Gastroesophageal sphincter (tissue), 4 donors: ENCODE measurements around the gene CNEP1R1. TPM values are rescaled to one million over a fixed set of nuclear protein-coding genes. Genes with fewer than 3 reads are reported as not detected.

Experiments
- ATAC-seq: fragments of 150-250 bp; one replicate; pipeline ENCODE4 v1.9.1; 2016; ENCODE audit warnings: mild to moderate bottlenecking, moderate library complexity
- H3K27ac ChIP-seq, 4 donors: fragments of 200-600 bp; sonication (generic) in 3 of 4; 1 replicate in 3 of 4; 2 replicates in 1 of 4; pipeline ENCODE4 v1.5.1; 2016 to 2019
- H3K27me3 ChIP-seq: fragments of 200-600 bp; sonication (generic); one replicate; pipeline ENCODE4 v1.5.1; 2019
- H3K36me3 ChIP-seq, 2 donors: fragments of 200-600 bp; sonication (generic); one replicate each; pipeline ENCODE4 v1.5.1; 2019; ENCODE audit warnings: control low read depth in 1 of 2
- H3K4me1 ChIP-seq, 3 donors: fragments of 200-600 bp; sonication (generic); 1 replicate in 2 of 3; 2 replicates in 1 of 3; pipeline ENCODE4 v1.5.1; 2016 to 2019; ENCODE audit warnings: control low read depth in 2 of 3
- H3K4me3 ChIP-seq, 2 donors: fragments of 200-600 bp; sonication (generic); one replicate each; pipeline ENCODE4 v1.5.1; 2019; ENCODE audit warnings: mild to moderate bottlenecking in 1 of 2, moderate library complexity in 1 of 2
- H3K9me3 ChIP-seq, 3 donors: fragments of 200-600 bp; sonication (generic); one replicate each; pipeline ENCODE4 v1.5.1; 2017 to 2019; ENCODE audit warnings: control low read depth in 2 of 3
- CTCF ChIP-seq, 4 experiments: fragments of 200-600 bp in 2 of 4; fragments of 450-650 bp in 2 of 4; sonication (generic) in 1 of 4; IDR thresholded peaks; one replicate each; pipeline ENCODE4 v1.5.1; 2017 to 2019; ENCODE audit warnings: antibody characterized with exemption in 4 of 4, mild to moderate bottlenecking in 2 of 4, moderate library complexity in 2 of 4
- EP300 ChIP-seq: sonication (generic); formaldehyde crosslinking; IDR thresholded peaks from one replicate; pipeline ENCODE4 v1.6.1; 2017; ENCODE audit warnings: antibody characterized with exemption, mild to moderate bottlenecking
- POLR2A ChIP-seq, 2 donors: fragments of 450-650 bp; IDR thresholded peaks; one replicate each; pipeline ENCODE4 v1.6.1; 2017; ENCODE audit warnings: antibody characterized with exemption in 2 of 2, mild to moderate bottlenecking in 2 of 2, moderate library complexity in 1 of 2
- POLR2AphosphoS5 ChIP-seq: sonication (generic); formaldehyde crosslinking; IDR thresholded peaks from one replicate; pipeline ENCODE4 v1.6.1; 2017; ENCODE audit warnings: antibody characterized with exemption
- WGBS, 2 donors: methylation state at CpG; one replicate each; pipeline ENCODE4 v1.1.5; 2018; ENCODE audit warnings: low coverage in 1 of 2; 5-methylcytosine and 5-hydroxymethylcytosine counted together
- total RNA-seq, 4 donors: library from RNA; depleted of rRNA; stranded (reverse); fragments of >200 nt; gene quantifications; one replicate each; pipeline ENCODE4 v1.1.0, GENCODE V29; 2016

Gene CNEP1R1
- total RNA-seq, 4 donors from 2014 or later = 11.6 to 21.8 (median 15.5) TPM

- Histone ChIP-seq H3K36me3 (peaks cover 0 to 42% of the 10 kb centered on the region in 2 donors), H3K4me3 (no peak overlapping the region), H3K27ac (peak overlapping the region in 1 of 4 donors; percentile 23), H3K27me3 (no peaks in the 10 kb centered on the region), H3K9me3 (no peaks in the 10 kb centered on the region), H3K4me1 (no peaks in the 10 kb centered on the region)
- TF ChIP-seq EP300 = no peak
- ATAC-seq = no peak
- WGBS, 2 donors = 67 to 89% methylated on average over 4 of the region's 4 CpGs
These were observed 13.3 kb downstream of the CNEP1R1 start for GRCh38 chr16:50038286-50038685.

- Histone ChIP-seq H3K4me3 (no peak overlapping the region), H3K27me3 (no peaks in the 10 kb centered on the region), H3K27ac (no peak overlapping the region), H3K36me3 (peaks cover 0 to 35% of the 10 kb centered on the region in 2 donors), H3K4me1 (no peaks in the 10 kb centered on the region), H3K9me3 (no peaks in the 10 kb centered on the region)
- WGBS, 2 donors = 48 to 65% methylated on average over 4 to 5 of the region's 5 CpGs
- no peak for TF ChIP-seq EP300
- ATAC-seq = peak; percentile 55
These were observed 13.9 kb downstream of the CNEP1R1 start for GRCh38 chr16:50038756-50039529.

- 40 to 63% methylated on average over 1 to 8 of the region's 8 CpGs for WGBS, 2 donors
- Histone ChIP-seq H3K27ac (no peak overlapping the region), H3K9me3 (no peaks in the 10 kb centered on the region), H3K4me3 (no peak overlapping the region), H3K4me1 (no peaks in the 10 kb centered on the region), H3K36me3 (peaks cover 0 to 24% of the 10 kb centered on the region in 2 donors), H3K27me3 (peaks cover 11% of the 10 kb centered on the region)
- no peak for ATAC-seq
- TF ChIP-seq POLR2A (IDR thresholded peaks at IDR 0.05) = no peak
- no peak for TF ChIP-seq POLR2AphosphoS5
- TF ChIP-seq EP300 = no peak
- TF ChIP-seq CTCF (IDR thresholded peaks at IDR 0.05) = no peak
These were observed 15.0 kb downstream of the CNEP1R1 start for GRCh38 chr16:50040018-50040417.

- 33 to 60% methylated on average over 1 of the region's 1 CpG for WGBS, 2 donors
- Histone ChIP-seq H3K4me1 (no peaks in the 10 kb centered on the region), H3K4me3 (no peak overlapping the region), H3K27me3 (peaks cover 11% of the 10 kb centered on the region), H3K27ac (no peak overlapping the region), H3K9me3 (no peaks in the 10 kb centered on the region), H3K36me3 (peaks cover 0 to 18% of the 10 kb centered on the region in 2 donors)
- ATAC-seq = no peak
- TF ChIP-seq POLR2A (IDR thresholded peaks at IDR 0.05) (no peak), CTCF (IDR thresholded peaks at IDR 0.05) (no peak), POLR2AphosphoS5 (no peak), EP300 (no peak)
These were observed 15.7 kb downstream of the CNEP1R1 start for GRCh38 chr16:50040710-50041109.

- Histone ChIP-seq H3K27me3 (peaks cover 21% of the 10 kb centered on the region), H3K27ac (no peak overlapping the region), H3K4me3 (no peak overlapping the region), H3K4me1 (no peaks in the 10 kb centered on the region), H3K36me3 (no peaks in the 10 kb centered on the region), H3K9me3 (no peaks in the 10 kb centered on the region)
- 75 to 76% methylated on average over 3 to 5 of the region's 5 CpGs for WGBS, 2 donors
- TF ChIP-seq CTCF (IDR thresholded peaks at IDR 0.05) (no peak), POLR2A (IDR thresholded peaks at IDR 0.05) (no peak), EP300 (no peak), POLR2AphosphoS5 (no peak)
- no peak for ATAC-seq
These were observed 18.3 kb downstream of the CNEP1R1 start for GRCh38 chr16:50043358-50043757.

- Histone ChIP-seq H3K27me3 (peaks cover 21% of the 10 kb centered on the region), H3K4me3 (no peak overlapping the region), H3K27ac (no peak overlapping the region), H3K9me3 (no peaks in the 10 kb centered on the region), H3K36me3 (no peaks in the 10 kb centered on the region), H3K4me1 (no peaks in the 10 kb centered on the region)
- TF ChIP-seq EP300 = no peak
- no peak for TF ChIP-seq POLR2A (IDR thresholded peaks at IDR 0.05)
- no peak for TF ChIP-seq CTCF (IDR thresholded peaks at IDR 0.05)
- TF ChIP-seq POLR2AphosphoS5 = no peak
- ATAC-seq = no peak
- 42 to 50% methylated on average over 4 of the region's 4 CpGs for WGBS, 2 donors
These were observed 20.4 kb downstream of the CNEP1R1 start for GRCh38 chr16:50045412-50045811.
